ENCODE measurements around the gene ARPC2. TPM values are rescaled to one million over a fixed set of nuclear protein-coding genes. Genes with fewer than 3 reads are reported as not detected.

The ARPC2 gene
- total and polyA plus RNA-seq, 10 of the 15 experiments (the other 5 are each of a cell fraction or from before 2014, with no cell fraction given), result 440 to 980 (median 709) TPM

- Histone ChIP-seq H3K4me1 (ENCODE audit: control insufficient read depth, insufficient read depth, low read length) (peaks cover 18% of the 10 kb centered on the region), H3K79me2 (ENCODE audit: control insufficient read depth, insufficient read depth, low read length) (peaks cover 19% of the 10 kb centered on the region), H2AFZ (ENCODE audit: control insufficient read depth, low read depth, low read length) (peak within 1 kb of the TSS; percentile 82), H3K4me3 (peak within 1 kb of the TSS; percentile 90), H3K9me3 (replicated peaks; ENCODE audit: control insufficient read depth, insufficient read depth, low read length) (no peaks in the 10 kb centered on the region), H3K4me2 (ENCODE audit: control insufficient read depth, insufficient read depth) (peak within 1 kb of the TSS; percentile 90), H3K9ac (ENCODE audit: control insufficient read depth, insufficient read depth, low read length) (peak within 1 kb of the TSS; percentile 81), H3K27me3 (replicated peaks in 1 of 2; ENCODE audit: control insufficient read depth in 2 of 2, insufficient read depth in 2 of 2, low read length in 1 of 2) (no peaks in the 10 kb centered on the region), H4K20me1 (ENCODE audit: control insufficient read depth, insufficient read depth) (no peaks in the 10 kb centered on the region), H3K27ac (ENCODE audit: control insufficient read depth, insufficient read depth) (peak within 1 kb of the TSS; percentile 74), H3K36me3 (ENCODE audit: control insufficient read depth in 2 of 2, insufficient read depth in 2 of 2, low read length in 1 of 2) (peaks cover 18 to 20% of the 10 kb centered on the region in 2 experiments)
- ChIA-PET SMC1A (ENCODE audit: uncharacterized antibody, unreplicated experiment) (interaction anchor here (0.8 to 7.6 kb wide), 10 partner anchors 18 to 139 kb away, joined by 3 to 194 read pairs (median 4); partner anchors contain the start of genes CATIP and TMBIM1), POLR2A (interaction anchor here (0.6 to 6.8 kb wide), 13 partner anchors 12 to 127 kb away, joined by 3 to 84 read pairs (median 5); partner anchors contain the start of gene ARPC2), RAD21 (ENCODE audit: unreplicated experiment) (interaction anchor here (0.7 to 7.3 kb wide), 18 partner anchors 9 to 417 kb away, joined by 3 to 141 read pairs (median 4); partner anchors contain the start of genes BCS1L, CTDSP1, TMBIM1 and ZNF142), CTCF (interaction anchor here (0.6 to 7.0 kb wide), 17 partner anchors 10 to 982 kb away, joined by 3 to 154 read pairs (median 6); partner anchors contain the start of genes ARPC2, CATIP, GPBAR1 and RNF25)
- WGBS (ENCODE audit: insufficient coverage, insufficient replicate concordance, low lambda C conversion rate, missing lambda C conversion rate), result 1% methylated on average over 62 of the region's 64 CpGs
- DNase-seq (ENCODE audit: low read depth, low spot score) (peak; percentile 96), FAIRE-seq (peak; percentile 98), ATAC-seq (peak; percentile 92)
- in situ Hi-C loops (cut with MboI) (no loop called here), intact Hi-C loops (cut with micrococcal nuclease; ENCODE audit: unreplicated experiment) (loop anchor here (1.0 to 5.0 kb wide), 3 partner anchors 83 to 297 kb away; partner anchors contain the start of genes CNOT9 and USP37)
- no TSS peak for BruUV-seq (replicated peaks)
- peak; percentile 53 for TF ChIP-seq RELA (IDR thresholded peaks at IDR 0.05; ENCODE audit: borderline replicate concordance, partially characterized antibody)
- peak; percentile 19; the same call in 1 of the 2 replicates for TF ChIP-seq CEBPZ (IDR thresholded peaks at IDR 0.05; ENCODE audit: low read depth, low read length)
- TF ChIP-seq MAX (IDR thresholded peaks at IDR 0.05; ENCODE audit: low read depth, low read length), result peak; percentile 34; the same call in 1 of the 2 replicates
- peak; percentile 51; the same call in 1 of the 2 replicates for TF ChIP-seq BACH1 (IDR thresholded peaks at IDR 0.05; ENCODE audit: borderline replicate concordance)
- peak; percentile 95 for TF ChIP-seq CREM (IDR thresholded peaks at IDR 0.05; ENCODE audit: low read depth)
- TF ChIP-seq SREBF1 (IDR thresholded peaks at IDR 0.05; ENCODE audit: low read length), result peak; percentile 93
- peak; percentile 89 for TF ChIP-seq POLR2A (IDR thresholded peaks at IDR 0.05; ENCODE audit: low read depth, low read length)
- TF ChIP-seq NKRF (conservative IDR thresholded peaks at IDR 0.05), result peak; percentile 94
- peak; percentile 55 for TF ChIP-seq RUNX3 (IDR thresholded peaks at IDR 0.05; ENCODE audit: low read length)
- TF ChIP-seq SMC3 (IDR thresholded peaks at IDR 0.05; ENCODE audit: borderline replicate concordance, low read length), result peak; percentile 18; the same call in 1 of the 2 replicates
- no peak for TF ChIP-seq PAX8 (IDR thresholded peaks at IDR 0.05)
- peak; percentile 100 for TF ChIP-seq IKZF1 (conservative IDR thresholded peaks at IDR 0.05)
- TF ChIP-seq RFX5 (IDR thresholded peaks at IDR 0.05; ENCODE audit: low read depth, low read length), result peak; percentile 60
- TF ChIP-seq CTCF (IDR thresholded peaks at IDR 0.05 in 2 of 3, conservative IDR thresholded peaks at IDR 0.05 in 1 of 3; ENCODE audit: control insufficient read depth in 2 of 3, extremely low read depth in 1 of 3, insufficient read depth in 1 of 3, low read depth in 3 of 3, low read length in 3 of 3), result peak in 2 of 3 experiments; percentile 10 to 33; a peak in 2 of 6 replicates
These were observed 53.1 kb downstream of the ARPC2 start, which contains the start of the genes AAMP and PNKD for GRCh38 chr2:218269900-218270720. Gene AAMP (minus strand): TSS chr2:218270137. CDS start chr2:218270086, 51 bp downstream. Gene PNKD (plus strand): TSS chr2:218270519. CDS start chr2:218270536, 17 bp downstream.

Measured in GM12878 (cell line).